Ascending aorta (tissue), 2 donors: ENCODE results near the gene TBC1D14. TPM values are rescaled to one million over a fixed set of nuclear protein-coding genes. Genes with fewer than 3 reads are reported as not detected.

Source experiments
- DNase-seq, 2 donors: peaks; one replicate each; pipeline ENCODE4 v3.0.0-alpha.2; 2019; ENCODE audit warnings: low spot score in 2 of 2
- H3K27ac ChIP-seq, 2 donors: fragments of 200-600 bp; sonication (generic); one replicate each; pipeline ENCODE4 v1.5.1; 2016 to 2017; ENCODE audit warnings: mild to moderate bottlenecking in 1 of 2
- H3K27me3 ChIP-seq: fragments of 200-600 bp; sonication (generic); one replicate; pipeline ENCODE4 v1.5.1; 2017
- H3K36me3 ChIP-seq, 2 donors: fragments of 200-600 bp; sonication (generic); one replicate each; pipeline ENCODE4 v1.5.1; 2016
- H3K4me1 ChIP-seq, 2 donors: fragments of 200-600 bp; sonication (generic); one replicate each; pipeline ENCODE4 v1.5.1; 2016 to 2017; ENCODE audit warnings: mild to moderate bottlenecking in 1 of 2
- H3K4me3 ChIP-seq, 2 donors: fragments of 200-600 bp; sonication (generic); one replicate each; pipeline ENCODE4 v1.5.1; 2016 to 2017; ENCODE audit warnings: mild to moderate bottlenecking in 1 of 2
- H3K9me3 ChIP-seq, 2 donors: fragments of 200-600 bp; sonication (generic); one replicate each; pipeline ENCODE4 v1.5.1; 2016
- intact Hi-C: fragments of 100-400 bp; cut with DNase I; formaldehyde crosslinking; loops from one replicate; pipeline ENCODE4 v1.15.1; 2023
- total RNA-seq: library from RNA; depleted of rRNA; stranded (reverse); fragments of >200 nt; gene quantifications from one replicate; pipeline ENCODE4 v1.1.0, GENCODE V29; 2016
- TF ChIP-seq, protein P1 (sequence below), 3 experiments: fragments of 200-600 bp in 2 of 3; fragments of 450-650 bp in 1 of 3; sonication (generic) in 2 of 3; IDR thresholded peaks; one replicate each; pipeline ENCODE4 v1.5.1; 2016 to 2019; ENCODE audit warnings: antibody characterized with exemption in 3 of 3, mild to moderate bottlenecking in 1 of 3, moderate library complexity in 1 of 3

Gene TBC1D14
- total RNA-seq, 1 donor from 2014 or later, result 26.4 TPM

DNA sequence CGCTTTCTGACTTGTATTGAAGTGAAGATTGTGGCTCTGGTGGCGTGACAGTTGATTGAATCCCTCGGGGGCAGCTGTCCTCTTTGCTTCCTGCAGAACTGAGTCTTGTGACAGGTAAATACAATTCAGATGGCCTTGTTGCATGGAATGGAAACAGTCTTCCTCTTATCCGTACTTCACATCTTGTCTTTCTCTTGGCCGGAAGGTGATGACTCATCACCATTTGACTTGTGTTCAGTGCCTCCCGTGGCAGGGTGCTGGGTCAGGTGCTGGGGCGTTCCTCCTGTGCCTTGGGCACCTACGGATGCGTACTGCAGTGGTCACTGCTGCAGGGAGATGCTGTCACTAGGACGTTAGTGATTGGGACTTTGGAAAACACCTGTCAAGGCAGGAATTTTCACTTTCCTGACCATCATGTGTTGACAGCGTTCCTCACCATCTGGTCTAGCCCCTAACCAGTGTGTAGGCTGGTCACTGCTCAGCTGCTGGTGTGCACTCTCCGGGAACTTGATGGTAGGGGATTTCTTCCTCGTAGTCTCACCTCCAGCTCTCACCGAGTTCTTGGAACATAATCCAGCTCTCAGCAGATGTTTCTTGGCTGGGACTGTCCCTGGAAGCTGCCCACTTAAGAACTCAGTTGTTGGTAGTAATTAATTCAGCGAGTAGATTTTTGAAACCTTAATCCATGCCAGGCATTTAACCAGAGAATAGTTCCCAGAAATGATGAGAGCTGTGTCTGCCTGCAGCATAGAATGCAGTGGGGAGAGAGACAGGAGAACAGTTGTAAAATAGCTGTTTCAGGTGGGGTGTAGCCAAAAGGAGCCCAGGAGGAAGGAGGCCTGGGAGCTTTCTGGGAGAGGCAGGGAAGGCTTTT, 7.2 kb downstream of the TBC1D14 start:
- Histone ChIP-seq H3K9me3 (no peaks in the 10 kb centered on the region), H3K4me1 (peaks cover 0 to 15% of the 10 kb centered on the region in 2 donors), H3K4me3 (no peak overlapping the region), H3K27ac (peak overlapping the region in 1 of 2 donors; percentile 33), H3K36me3 (no peaks in the 10 kb centered on the region), H3K27me3 (no peaks in the 10 kb centered on the region)
- peak in 1 of 2 donors; percentile 43 for DNase-seq
- TF ChIP-seq, protein P1, sequence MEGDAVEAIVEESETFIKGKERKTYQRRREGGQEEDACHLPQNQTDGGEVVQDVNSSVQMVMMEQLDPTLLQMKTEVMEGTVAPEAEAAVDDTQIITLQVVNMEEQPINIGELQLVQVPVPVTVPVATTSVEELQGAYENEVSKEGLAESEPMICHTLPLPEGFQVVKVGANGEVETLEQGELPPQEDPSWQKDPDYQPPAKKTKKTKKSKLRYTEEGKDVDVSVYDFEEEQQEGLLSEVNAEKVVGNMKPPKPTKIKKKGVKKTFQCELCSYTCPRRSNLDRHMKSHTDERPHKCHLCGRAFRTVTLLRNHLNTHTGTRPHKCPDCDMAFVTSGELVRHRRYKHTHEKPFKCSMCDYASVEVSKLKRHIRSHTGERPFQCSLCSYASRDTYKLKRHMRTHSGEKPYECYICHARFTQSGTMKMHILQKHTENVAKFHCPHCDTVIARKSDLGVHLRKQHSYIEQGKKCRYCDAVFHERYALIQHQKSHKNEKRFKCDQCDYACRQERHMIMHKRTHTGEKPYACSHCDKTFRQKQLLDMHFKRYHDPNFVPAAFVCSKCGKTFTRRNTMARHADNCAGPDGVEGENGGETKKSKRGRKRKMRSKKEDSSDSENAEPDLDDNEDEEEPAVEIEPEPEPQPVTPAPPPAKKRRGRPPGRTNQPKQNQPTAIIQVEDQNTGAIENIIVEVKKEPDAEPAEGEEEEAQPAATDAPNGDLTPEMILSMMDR (IDR thresholded peaks at IDR 0.05), result no peak
- intact Hi-C loops, result no loop called here

DNA sequence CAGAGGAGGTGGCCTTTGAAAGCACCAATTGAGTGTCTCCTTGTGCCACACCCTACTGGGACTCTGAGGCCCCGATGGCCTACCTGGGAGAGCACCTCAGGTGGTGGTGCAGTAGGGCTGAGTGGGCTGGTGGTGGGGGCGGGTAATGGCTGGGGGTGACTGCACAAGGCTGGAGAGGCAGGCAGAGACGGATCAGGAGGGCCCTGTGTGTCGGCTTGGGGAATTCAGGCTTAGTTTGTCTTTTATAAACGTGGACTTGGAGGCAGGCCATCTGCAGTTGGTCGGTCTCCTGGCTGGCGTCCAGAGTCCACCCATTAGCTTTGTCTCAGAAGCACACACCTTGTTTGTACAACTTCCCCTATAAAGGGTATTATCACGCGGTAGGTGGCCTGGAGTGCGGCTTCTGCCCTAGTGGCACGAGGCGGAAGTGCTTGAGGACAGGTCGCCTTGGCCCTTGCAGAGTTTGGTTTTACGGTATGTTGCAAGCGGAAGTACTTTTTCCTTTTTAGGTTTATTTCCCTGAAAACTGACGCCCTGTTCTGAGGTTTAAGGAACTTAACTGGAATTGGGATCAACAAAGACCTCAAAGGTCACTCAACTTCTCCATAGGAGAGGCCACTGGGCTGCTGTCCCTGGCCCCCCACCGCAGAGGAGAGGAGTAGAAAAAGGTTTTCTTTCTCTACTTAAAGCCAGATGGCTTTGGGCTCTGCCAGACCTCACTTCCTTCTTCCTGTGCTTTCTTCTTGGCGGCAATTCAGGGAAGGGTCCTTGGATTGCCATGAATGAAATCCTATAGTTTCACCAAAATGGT, 8.0 kb downstream of the TBC1D14 start:
- DNase-seq, result peak; percentile 59 to 82
- intact Hi-C loops, result no loop called here
- Histone ChIP-seq H3K4me3 (no peak overlapping the region), H3K4me1 (peaks cover 0 to 9% of the 10 kb centered on the region in 2 donors), H3K36me3 (no peaks in the 10 kb centered on the region), H3K27me3 (no peaks in the 10 kb centered on the region), H3K9me3 (no peaks in the 10 kb centered on the region), H3K27ac (peak overlapping the region; percentile 32)
- TF ChIP-seq, protein P1 (IDR thresholded peaks at IDR 0.05), result peak; percentile 10 to 28 (median 21)

DNA sequence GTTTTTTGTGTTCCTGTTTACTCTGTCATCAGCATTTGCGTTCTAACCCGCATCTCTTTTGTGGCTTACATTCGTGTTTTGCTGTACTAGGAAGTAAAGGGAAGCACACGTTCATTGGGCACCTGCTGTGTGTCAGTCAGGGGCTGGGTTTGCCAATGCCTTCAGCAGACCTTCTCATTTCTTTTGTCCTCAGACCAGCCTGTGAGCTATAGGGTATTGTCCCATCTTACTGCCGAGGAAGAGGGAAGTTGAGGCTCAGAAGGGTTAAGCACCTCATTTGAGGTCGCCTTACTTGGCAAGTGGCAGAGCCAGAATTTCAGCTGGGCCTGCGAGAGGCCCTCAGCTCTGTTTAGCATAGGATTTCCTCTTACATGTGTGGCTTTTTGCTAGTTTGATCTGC, 8.7 kb downstream of the TBC1D14 start:
- Histone ChIP-seq H3K36me3 (peaks cover 2% of the 10 kb centered on the region in 2 donors), H3K27me3 (no peaks in the 10 kb centered on the region), H3K27ac (peak overlapping the region; percentile 32), H3K4me3 (no peak overlapping the region), H3K9me3 (no peaks in the 10 kb centered on the region), H3K4me1 (peaks cover 0 to 7% of the 10 kb centered on the region in 2 donors)
- intact Hi-C loops, result no loop called here
- DNase-seq, result no peak
- TF ChIP-seq, protein P1 (IDR thresholded peaks at IDR 0.05), result no peak

DNA sequence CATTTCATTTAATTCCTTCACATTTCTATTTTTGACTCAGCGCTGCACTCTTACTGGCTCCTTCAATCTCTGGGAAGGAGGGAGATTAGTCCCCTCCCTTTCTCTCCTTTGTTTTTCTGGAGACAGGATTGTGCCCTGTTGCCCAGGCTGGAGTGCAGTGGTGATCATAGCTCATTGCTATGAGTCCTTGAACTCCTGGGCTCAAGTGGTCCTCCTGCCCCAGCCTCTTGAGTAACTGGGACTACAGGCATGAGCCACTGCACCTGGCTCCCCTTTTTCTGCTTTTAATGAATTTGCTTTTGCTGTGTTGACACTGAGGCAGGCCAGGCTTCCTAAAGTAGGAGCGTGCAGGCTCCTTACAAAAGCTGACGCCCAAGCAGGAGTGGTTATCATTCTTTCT, 10.5 kb downstream of the TBC1D14 start:
- no peaks in the 10 kb centered on the region for H3K27me3 ChIP-seq
- no peak overlapping the region for H3K4me3 ChIP-seq
- intact Hi-C loops, result no loop called here
- peak overlapping the region in 1 of 2 donors; percentile 5 for H3K27ac ChIP-seq
- H3K36me3 ChIP-seq, result peaks cover 15 to 18% of the 10 kb centered on the region in 2 donors
- peaks cover 0 to 7% of the 10 kb centered on the region in 2 donors for H3K4me1 ChIP-seq
- TF ChIP-seq, protein P1 (IDR thresholded peaks at IDR 0.05), result no peak
- DNase-seq, result no peak
- H3K9me3 ChIP-seq, result no peaks in the 10 kb centered on the region

DNA sequence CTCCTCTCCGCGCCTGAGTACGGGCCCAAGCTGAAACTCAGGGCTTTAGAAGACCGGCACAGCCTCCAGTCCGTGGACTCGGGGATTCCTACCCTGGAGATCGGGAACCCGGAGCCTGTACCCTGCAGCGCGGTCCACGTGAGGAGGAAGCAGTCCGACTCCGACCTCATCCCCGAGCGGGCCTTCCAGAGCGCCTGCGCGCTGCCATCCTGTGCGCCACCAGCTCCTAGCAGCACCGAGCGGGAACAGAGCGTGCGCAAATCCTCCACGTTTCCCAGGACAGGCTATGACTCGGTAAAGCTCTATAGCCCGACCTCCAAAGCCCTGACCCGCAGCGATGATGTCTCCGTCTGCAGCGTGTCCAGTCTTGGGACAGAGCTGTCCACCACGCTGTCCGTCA, 13.9 kb downstream of the TBC1D14 start:
- Histone ChIP-seq H3K27ac (no peak overlapping the region), H3K27me3 (no peaks in the 10 kb centered on the region), H3K36me3 (peaks cover 15 to 21% of the 10 kb centered on the region in 2 donors), H3K4me3 (no peak overlapping the region), H3K9me3 (no peaks in the 10 kb centered on the region), H3K4me1 (peaks cover 4% of the 10 kb centered on the region in 2 donors)
- TF ChIP-seq, protein P1 (IDR thresholded peaks at IDR 0.05), result no peak
- no peak for DNase-seq
- intact Hi-C loops, result no loop called here
